NCI-H2227 treated with DMSO at 0.1 percent for 48 hours (cell line): ENCODE data around the gene PTPRM.
"Not testable (repeated sequence)": the region's sequence is repeated elsewhere in the genome, so short reads cannot be mapped to it uniquely, and the experiment has no call there.

Experiments used
- DNase-seq: peaks from one replicate; lab custom pipeline; 2025; lab: John Stamatoyannopoulos, UW

PTPRM gene

GRCh38 chr18:7726522-7726921 is 159.4 kb downstream of the PTPRM start:
- DNase-seq: no peak

DNA sequence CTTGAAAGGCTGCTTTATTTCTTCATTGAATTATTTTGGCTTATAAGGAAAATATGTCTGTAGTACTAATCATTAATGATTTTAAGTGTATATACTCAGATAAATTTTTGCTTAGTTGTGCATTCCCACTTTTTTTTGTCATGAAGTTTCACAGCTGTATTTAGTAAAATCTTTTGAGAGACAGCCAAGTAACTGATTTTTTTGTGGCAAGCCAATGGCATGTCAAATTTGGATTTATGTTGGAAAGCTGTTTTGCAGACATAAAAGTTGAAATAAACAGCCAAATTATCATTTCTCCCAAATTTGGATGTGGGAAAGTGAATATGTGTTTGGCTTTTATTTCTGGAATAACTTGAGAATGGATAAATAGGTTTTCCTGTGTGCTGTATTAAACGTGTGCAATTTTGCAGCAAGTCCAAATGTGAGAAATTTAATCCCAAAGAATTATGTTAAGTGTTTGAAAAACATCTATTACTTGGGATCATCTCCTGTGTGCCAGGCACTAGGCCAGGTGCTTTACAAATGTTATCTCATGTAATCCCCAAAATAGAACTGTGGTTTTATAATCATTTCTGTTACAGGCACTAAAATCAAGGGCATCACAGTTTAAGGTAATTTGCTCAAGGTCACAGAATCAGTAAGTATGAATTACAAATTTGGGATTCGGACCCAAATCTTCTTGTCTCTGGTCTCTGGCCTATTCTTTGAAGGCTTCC is 160.4 kb downstream of the PTPRM start:
- no peak for DNase-seq

DNA sequence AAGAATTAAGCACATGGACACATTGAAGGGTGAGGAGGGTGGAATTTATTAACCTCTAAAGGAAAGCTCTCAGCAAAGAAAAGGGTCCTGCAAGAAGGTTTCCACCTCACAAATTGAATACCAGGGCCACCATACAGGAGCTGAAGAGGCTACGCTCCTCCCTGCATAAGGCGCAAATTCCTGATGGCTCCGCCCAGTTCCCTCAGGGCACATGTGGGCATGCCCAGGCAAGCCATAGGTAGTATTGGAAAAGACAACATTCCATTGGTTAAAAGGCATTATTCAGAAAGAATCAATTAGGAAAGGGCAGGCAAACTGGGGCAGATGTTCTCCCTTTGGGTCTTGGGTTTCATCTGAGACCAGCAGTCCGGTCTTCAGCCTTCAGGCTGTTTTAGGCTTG is 161.2 kb downstream of the PTPRM start:
- no peak for DNase-seq

DNA sequence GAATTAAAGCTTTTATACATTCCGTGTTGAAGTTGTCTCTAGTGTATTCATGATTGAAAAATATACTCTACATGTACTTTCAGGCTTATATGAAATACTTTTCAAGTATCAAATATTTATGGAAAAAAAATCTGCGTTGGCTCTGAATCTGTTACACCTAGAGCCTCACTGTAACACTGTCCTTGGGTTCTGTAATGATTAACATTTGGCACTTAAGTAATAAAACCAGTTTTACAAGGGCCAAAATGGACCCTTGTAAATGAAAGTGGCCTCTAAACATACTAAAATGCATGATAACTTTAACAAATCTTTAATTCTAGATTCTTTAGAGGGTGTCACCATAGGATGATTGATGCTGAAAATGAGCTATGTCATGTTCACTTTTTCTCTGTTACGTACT is 162.8 kb downstream of the PTPRM start:
- DNase-seq: no peak

DNA sequence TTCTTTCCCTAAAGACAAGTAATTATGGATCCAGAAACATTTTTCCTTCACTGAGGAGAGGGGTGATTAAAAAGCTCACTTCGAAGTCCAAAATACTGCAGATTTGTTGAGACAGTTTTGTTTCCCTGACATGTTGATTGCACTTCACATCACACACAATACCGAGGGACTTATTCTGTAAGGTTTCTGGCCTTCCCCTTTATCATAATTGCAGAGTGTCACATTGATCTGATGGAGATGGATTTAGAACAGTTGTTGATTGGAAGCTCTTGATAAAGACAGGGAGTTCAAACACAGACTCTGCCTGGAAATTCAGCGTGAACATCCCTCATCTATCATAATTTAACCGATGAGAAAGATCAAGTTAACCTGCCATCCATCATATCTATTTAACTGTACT is 163.6 kb downstream of the PTPRM start:
- DNase-seq: no peak

DNA sequence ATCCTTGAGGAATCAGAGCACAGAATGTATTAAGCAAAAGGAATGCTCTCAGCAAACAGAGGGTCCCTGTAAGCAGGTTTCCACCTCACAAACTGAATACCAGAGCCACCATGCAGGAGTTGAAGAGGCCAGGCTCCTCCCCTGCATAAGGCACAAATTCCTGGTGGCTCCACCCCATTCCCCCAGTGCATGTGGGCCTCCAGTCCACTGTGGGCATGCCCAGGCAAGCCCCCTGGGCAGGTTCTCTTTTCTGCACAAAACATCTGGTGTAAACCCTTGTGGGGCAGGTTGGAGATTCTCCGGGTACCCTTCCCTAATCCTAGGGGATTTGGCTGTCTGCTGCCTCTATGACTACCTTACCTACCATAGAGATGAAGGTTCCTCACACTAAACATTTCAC is 166.5 kb downstream of the PTPRM start:
- no peak for DNase-seq

DNA sequence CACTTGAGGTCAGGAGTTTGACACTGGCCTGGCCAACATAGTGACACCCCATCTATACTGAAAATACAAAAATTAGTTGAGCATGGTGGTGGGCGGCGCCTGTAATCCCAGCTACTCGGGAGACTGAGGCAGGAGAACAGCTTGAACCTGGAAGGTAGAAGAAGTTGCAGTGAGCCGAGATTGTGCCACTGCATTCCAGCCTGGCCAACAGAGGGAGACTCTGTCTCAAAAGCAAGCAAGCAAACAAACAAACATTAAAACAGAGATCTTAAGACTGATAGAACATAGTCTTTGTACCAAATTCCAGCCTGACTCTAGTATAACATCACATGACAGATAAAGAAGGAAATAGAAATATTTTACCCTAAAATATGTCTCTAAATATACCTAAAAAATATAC is 168.1 kb downstream of the PTPRM start:
- DNase-seq: no peak

GRCh38 chr18:7735626-7736175 is 168.6 kb downstream of the PTPRM start:
- DNase-seq: no peak

- DNase-seq: not testable (repeated sequence)
These were observed 169.4 kb downstream of the PTPRM start for GRCh38 chr18:7736526-7736925.

DNA sequence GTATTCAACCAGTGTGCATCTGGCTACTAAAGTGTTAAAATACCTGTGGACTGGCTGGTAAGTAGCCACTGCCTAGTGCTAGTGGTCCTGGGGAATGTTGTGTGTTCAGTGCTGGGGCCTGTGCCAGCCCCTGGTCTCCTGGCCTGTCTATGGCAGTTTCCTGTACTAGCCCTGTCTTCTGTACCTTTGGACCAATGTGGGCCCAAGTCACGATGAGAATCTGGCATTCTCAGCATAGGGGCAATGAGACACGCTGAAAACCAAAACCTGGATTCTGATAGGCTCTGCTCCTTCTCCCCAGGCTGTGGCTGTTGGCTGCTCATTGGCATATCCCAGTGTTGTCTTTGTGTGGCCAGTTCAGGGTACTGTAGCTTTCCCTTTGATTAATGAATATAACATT is 170.4 kb downstream of the PTPRM start:
- DNase-seq: no peak

DNA sequence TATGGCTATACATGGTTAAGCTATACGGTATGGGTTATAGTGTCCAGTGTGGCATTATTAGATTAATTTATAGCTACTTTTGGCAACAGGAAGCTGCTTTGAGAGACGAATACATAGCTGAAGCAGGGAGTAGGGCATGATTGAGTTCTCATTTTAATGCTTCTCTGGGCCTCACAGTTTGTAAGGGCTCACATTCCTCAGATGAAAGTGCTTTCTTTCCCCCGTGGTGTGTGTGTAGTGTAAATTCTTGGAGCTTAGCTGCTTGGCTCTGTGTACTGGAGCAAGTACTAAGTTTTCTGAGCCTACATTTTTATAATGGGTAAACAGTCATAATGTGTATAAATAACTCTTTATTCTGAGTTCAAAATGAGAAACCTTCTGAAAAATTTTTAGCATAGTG is 173.7 kb downstream of the PTPRM start:
- DNase-seq: no peak

- DNase-seq: no peak
These were observed 174.5 kb downstream of the PTPRM start for GRCh38 chr18:7741640-7742039.

- no peak for DNase-seq
These were observed 175.1 kb downstream of the PTPRM start for GRCh38 chr18:7742224-7742623.

- DNase-seq: no peak
These were observed 176.1 kb downstream of the PTPRM start for GRCh38 chr18:7743256-7743655.

- no peak for DNase-seq
These were observed 179.0 kb downstream of the PTPRM start for GRCh38 chr18:7746106-7746505.

DNA sequence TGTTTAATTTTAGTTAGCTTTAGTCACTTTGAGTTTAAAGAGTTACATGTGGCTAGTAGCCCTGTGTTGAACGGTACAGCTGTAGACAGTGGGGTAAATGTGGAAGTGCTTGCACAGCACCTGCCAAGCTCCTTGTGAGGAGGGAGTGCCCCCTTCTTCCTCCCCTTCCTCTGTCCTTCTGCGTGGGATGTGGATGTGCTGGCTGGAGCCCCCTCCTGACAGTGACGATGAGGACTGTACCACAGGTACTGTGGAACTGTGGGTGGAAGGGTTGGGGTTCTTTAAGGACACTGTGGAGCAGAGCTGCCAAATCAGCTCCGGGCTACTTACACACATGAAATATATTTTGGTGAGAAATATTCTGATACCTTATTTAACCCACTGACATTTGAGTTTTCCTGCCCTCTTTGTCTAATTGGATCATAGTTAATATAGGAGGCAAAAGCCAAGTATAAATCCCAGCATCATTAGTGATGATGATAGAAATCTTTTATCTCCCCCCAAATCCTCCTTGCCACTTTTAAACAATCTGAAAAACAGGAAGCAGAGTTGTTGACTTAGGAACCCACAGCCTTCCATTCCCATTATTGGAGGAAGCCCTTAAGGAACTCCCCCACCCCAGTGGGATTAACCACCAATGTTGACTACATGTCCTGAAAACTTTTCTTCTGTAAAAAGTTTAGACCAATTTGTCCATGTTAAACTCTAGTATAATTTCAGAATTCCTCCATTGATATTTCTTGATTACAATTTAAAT is 181.3 kb downstream of the PTPRM start:
- DNase-seq: no peak

DNA sequence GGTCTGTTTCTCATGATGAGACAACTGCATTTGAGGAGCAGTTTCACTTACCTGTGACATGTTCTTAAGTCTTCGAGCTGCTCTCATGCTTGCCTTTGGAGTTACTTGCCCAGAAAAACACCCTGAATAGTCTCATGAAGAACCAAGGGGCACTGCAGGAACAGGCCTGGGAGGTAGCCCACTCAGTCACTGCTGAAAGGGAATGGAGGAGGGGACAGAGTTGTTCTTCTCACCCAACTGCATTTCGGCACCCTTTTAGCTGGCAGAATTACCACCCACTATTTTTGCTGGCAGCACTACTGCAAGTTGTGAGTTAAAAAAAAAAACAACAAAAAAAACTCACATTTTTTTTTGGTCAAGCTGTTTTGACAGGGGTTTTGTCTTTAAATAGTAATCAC is 181.9 kb downstream of the PTPRM start:
- DNase-seq: no peak

GRCh38 chr18:7749510-7749981 is 182.4 kb downstream of the PTPRM start:
- no peak for DNase-seq

- no peak for DNase-seq
These were observed 183.1 kb downstream of the PTPRM start for GRCh38 chr18:7750095-7750663.

DNA sequence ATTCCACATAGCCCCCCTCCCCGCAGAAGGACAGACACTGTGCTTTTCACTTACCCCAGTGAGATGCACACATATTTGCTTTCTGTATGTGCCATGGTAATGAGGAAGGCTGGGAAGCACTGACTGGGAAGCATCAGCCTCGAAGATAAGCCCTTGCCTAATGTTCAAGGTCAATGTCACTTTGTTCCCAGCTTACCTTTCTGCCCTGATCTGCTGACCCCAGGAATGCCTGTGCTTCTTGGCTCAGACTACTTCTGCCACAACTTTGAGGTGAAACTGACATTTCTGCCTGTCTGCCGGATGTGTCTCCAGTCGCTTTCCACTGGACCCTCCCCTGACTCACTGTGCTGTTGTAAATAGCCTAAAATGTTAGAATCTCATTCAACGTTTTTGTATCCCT is 183.8 kb downstream of the PTPRM start:
- DNase-seq: no peak

DNA sequence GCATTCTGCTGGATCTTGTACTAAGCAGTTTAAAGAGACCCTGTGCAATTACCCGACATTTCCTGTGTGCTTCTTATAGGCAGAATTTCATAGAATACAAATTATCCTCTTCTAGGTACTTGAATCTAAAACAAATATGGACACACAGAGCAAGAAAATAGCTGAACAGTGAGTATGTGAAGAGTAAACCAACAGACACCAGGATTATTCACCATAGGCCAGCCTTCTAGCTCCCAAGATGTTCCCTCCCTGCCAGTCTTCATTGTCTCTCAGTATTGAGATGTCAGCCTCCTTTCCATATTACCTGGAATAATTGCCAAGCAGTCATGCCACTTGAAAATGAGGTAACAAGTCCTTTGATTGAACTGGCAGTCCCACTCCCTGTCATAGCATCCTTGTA is 187.1 kb downstream of the PTPRM start:
- no peak for DNase-seq

DNA sequence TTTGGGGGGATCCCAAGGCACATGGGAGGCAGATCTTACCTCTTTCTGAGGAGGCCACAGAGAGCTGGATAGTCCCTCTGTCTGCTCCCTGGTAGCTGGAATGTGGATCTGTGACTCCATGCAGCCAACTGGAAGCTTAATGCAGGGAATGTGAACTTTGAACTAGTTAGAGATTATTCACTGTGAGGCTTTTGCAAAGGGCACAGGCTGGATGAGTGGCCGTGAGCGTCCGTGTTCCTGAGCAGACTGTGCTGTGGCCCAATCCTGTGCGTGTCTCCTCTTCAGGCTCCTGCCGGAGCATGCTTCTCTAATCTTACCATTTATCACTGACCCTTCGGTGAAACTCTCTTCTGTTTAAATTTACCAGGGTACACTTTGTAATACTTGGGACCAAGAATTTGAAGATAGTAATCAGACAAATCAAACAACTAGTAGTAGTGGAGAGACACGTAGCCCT is 187.6 kb downstream of the PTPRM start:
- DNase-seq: no peak
